ENCODE results near the gene PSD4. TPM values are rescaled to one million over a fixed set of nuclear protein-coding genes. Genes with fewer than 3 reads are reported as not detected.

PSD4 gene
- polyA plus RNA-seq, 2 donors = 18.1 to 32.6 TPM

DNA sequence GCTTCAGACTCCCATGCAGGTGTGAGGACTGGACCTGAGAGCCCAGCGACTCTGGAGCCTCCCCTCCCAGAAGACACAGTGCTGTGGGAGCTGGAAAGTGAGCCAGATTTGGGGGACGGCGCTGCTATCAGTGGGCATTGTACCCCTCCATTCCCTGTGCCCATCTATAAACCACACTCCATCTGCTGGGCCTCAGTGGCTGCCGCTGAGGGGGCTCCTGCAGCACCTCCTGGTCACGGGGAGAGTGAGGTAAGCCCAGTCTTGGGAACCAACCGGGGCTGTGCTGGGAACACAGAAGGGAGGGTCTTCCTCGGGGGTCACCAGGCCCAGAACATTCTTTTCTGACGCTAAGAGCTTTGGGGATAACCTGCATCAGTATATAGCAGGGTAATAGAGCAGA lies 9.5 kb downstream of the PSD4 start:
- Histone ChIP-seq H3K4me1 (ENCODE audit: control insufficient read depth in 2 of 2, insufficient read depth in 2 of 2, low read length in 1 of 2) (peaks cover 0 to 16% of the 10 kb centered on the region in 2 donors), H3K36me3 (ENCODE audit: control insufficient read depth in 2 of 2, insufficient read depth in 2 of 2, low read length in 1 of 2) (peaks cover 0 to 7% of the 10 kb centered on the region in 2 donors), H3K9me3 (ENCODE audit: control insufficient read depth in 2 of 2, insufficient read depth in 1 of 2, low read depth in 1 of 2, low read length in 1 of 2) (no peaks in the 10 kb centered on the region), H3K27ac (ENCODE audit: low read depth in 2 of 2, low read length in 1 of 2) (no peak overlapping the region), H3K27me3 (ENCODE audit: control insufficient read depth in 1 of 2, insufficient read depth in 2 of 2, low read length in 2 of 2) (no peaks in the 10 kb centered on the region), H3K4me3 (ENCODE audit: low read depth in 1 of 2, low read length in 2 of 2) (no peak overlapping the region)
- 93 to 96% methylated on average over 8 of the region's 8 CpGs for WGBS, 2 donors

DNA sequence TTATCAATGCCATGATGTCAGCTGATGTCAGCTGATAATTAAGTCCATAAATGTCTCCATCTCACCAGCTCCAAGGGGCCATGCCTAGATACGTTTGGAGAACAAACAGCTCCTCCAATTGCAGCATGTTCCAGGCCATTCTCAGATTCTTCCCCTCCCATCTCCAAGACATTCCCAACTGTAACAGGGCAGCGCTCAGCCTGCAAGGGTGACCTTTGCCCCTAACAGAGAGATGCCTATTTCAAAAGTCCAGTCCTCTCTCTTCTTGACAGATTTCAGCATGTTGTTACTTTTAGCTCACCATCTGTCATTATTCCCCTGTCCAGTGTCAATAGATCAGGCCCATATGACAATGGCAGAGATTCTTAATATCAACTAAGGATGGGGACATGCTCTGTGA lies 9.9 kb downstream of the PSD4 start:
- Histone ChIP-seq H3K9me3 (ENCODE audit: control insufficient read depth in 2 of 2, insufficient read depth in 1 of 2, low read depth in 1 of 2, low read length in 1 of 2) (no peaks in the 10 kb centered on the region), H3K4me3 (ENCODE audit: low read depth in 1 of 2, low read length in 2 of 2) (no peak overlapping the region), H3K36me3 (ENCODE audit: control insufficient read depth in 2 of 2, insufficient read depth in 2 of 2, low read length in 1 of 2) (peaks cover 0 to 7% of the 10 kb centered on the region in 2 donors), H3K4me1 (ENCODE audit: control insufficient read depth in 2 of 2, insufficient read depth in 2 of 2, low read length in 1 of 2) (peaks cover 0 to 16% of the 10 kb centered on the region in 2 donors), H3K27me3 (ENCODE audit: control insufficient read depth in 1 of 2, insufficient read depth in 2 of 2, low read length in 2 of 2) (no peaks in the 10 kb centered on the region), H3K27ac (ENCODE audit: low read depth in 2 of 2, low read length in 1 of 2) (no peak overlapping the region)
- 83 to 89% methylated on average over 2 of the region's 2 CpGs for WGBS, 2 donors

DNA sequence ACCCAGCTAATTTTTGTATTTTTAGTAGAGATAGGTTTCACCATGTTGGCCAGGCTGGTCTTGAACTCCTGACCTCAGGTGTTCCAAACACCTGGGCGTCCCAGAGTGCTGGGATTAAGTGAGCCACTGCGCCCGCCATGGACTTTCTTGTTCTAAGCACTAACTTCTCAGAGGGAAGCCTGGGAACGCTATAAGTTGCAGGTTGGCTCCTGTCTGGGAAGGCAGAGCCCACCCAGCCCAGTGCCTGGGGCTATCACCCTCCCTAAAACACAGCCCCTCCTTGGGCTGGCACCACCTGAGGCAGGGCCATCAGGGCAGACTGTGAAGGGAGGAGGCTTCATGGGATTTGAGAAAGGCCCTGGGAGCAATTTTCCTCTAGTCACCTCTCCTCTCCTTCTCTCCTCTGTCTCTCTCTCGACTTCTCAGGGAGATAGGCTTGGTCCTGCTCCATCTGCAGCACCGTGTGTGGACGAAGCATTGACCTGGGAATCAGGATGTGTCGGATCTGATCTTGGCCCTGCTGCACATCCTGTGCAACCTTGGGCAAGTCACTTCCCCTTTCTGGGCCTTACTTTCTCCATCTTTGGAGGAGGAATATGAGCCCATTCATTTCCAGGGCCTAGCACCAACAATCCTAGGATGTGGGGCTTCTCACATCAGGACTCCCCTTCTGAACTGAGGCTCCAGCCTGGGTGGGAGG lies 10.9 kb downstream of the PSD4 start:
- no peak overlapping the region for H3K4me3 ChIP-seq (ENCODE audit: low read depth in 1 of 2, low read length in 2 of 2)
- H3K36me3 ChIP-seq (ENCODE audit: control insufficient read depth in 2 of 2, insufficient read depth in 2 of 2, low read length in 1 of 2) = peaks cover 0 to 7% of the 10 kb centered on the region in 2 donors
- H3K27ac ChIP-seq (ENCODE audit: low read depth in 2 of 2, low read length in 1 of 2) = no peak overlapping the region
- H3K27me3 ChIP-seq (ENCODE audit: control insufficient read depth in 1 of 2, insufficient read depth in 2 of 2, low read length in 2 of 2) = no peaks in the 10 kb centered on the region
- peaks cover 0 to 11% of the 10 kb centered on the region in 2 donors for H3K4me1 ChIP-seq (ENCODE audit: control insufficient read depth in 2 of 2, insufficient read depth in 2 of 2, low read length in 1 of 2)
- no peaks in the 10 kb centered on the region for H3K9me3 ChIP-seq (ENCODE audit: control insufficient read depth in 2 of 2, insufficient read depth in 1 of 2, low read depth in 1 of 2, low read length in 1 of 2)
- WGBS, 2 donors = 87 to 89% methylated on average over 8 of the region's 8 CpGs

DNA sequence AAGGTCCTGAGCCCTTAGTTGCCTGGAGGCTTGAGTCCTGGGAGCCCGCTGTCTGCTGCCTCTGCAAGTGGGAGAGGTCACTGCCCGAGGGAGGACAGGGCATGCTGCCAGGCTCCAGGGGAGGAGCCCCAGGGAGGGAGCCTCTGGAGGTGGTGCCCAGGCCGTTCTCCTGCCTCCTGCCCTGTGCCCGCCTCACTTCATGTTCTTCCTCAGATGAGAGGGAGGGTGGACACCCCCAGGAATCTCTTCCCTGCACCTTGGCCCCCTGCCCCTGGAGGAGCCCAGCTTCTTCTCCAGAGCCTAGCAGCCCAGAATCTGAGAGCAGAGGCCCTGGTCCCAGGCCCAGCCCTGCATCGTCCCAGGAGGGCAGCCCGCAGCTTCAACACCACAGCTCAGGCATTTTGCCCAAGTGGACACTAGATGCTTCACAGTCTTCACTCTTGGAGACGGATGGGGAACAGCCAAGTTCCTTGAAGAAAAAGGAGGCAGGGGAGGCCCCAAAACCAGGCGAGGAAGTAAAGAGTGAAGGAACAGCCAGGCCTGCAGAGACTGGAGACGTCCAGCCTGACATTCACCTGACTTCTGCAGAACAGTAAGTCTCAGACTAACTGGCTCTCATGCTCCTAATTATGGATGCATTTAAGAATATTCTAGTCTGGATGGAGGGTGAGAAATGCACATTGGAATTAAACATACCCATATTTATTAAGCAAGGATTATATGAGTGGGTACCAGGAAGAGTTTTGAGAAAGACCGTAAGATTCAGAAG lies 12.1 kb downstream of the PSD4 start:
- H3K27me3 ChIP-seq (ENCODE audit: control insufficient read depth in 1 of 2, insufficient read depth in 2 of 2, low read length in 2 of 2) = no peaks in the 10 kb centered on the region
- H3K9me3 ChIP-seq (ENCODE audit: control insufficient read depth in 2 of 2, insufficient read depth in 1 of 2, low read depth in 1 of 2, low read length in 1 of 2) = no peaks in the 10 kb centered on the region
- 72 to 76% methylated on average over 10 of the region's 10 CpGs for WGBS, 2 donors
- no peak overlapping the region for H3K4me3 ChIP-seq (ENCODE audit: low read depth in 1 of 2, low read length in 2 of 2)
- peaks cover 0 to 7% of the 10 kb centered on the region in 2 donors for H3K36me3 ChIP-seq (ENCODE audit: control insufficient read depth in 2 of 2, insufficient read depth in 2 of 2, low read length in 1 of 2)
- H3K4me1 ChIP-seq (ENCODE audit: control insufficient read depth in 2 of 2, insufficient read depth in 2 of 2, low read length in 1 of 2) = peaks cover 0 to 6% of the 10 kb centered on the region in 2 donors
- H3K27ac ChIP-seq (ENCODE audit: low read depth in 2 of 2, low read length in 1 of 2) = no peak overlapping the region

DNA sequence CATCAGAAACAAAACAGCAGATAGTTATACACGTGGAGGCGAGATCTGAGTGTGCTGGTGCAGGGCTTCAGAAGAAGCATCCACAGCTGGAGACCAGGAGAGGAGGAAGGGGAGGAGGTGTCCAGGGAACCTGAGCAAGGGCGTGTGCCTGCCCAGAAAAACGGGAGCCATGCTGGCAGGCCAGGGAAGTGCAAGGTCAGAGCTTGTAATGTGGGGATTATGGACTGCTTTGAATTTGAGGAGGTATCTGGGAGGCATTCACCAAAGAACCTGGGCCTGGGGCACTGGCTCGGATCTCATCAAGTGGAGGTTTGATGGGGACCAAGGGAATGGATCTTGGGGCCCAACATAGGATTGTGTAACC lies 12.6 kb downstream of the PSD4 start:
- peaks cover 0 to 7% of the 10 kb centered on the region in 2 donors for H3K36me3 ChIP-seq (ENCODE audit: control insufficient read depth in 2 of 2, insufficient read depth in 2 of 2, low read length in 1 of 2)
- no peak overlapping the region for H3K4me3 ChIP-seq (ENCODE audit: low read depth in 1 of 2, low read length in 2 of 2)
- H3K27ac ChIP-seq (ENCODE audit: low read depth in 2 of 2, low read length in 1 of 2) = no peak overlapping the region
- H3K4me1 ChIP-seq (ENCODE audit: control insufficient read depth in 2 of 2, insufficient read depth in 2 of 2, low read length in 1 of 2) = peaks cover 0 to 3% of the 10 kb centered on the region in 2 donors
- WGBS, 2 donors = 84 to 86% methylated on average over 5 of the region's 5 CpGs
- no peaks in the 10 kb centered on the region for H3K27me3 ChIP-seq (ENCODE audit: control insufficient read depth in 1 of 2, insufficient read depth in 2 of 2, low read length in 2 of 2)
- no peaks in the 10 kb centered on the region for H3K9me3 ChIP-seq (ENCODE audit: control insufficient read depth in 2 of 2, insufficient read depth in 1 of 2, low read depth in 1 of 2, low read length in 1 of 2)

DNA sequence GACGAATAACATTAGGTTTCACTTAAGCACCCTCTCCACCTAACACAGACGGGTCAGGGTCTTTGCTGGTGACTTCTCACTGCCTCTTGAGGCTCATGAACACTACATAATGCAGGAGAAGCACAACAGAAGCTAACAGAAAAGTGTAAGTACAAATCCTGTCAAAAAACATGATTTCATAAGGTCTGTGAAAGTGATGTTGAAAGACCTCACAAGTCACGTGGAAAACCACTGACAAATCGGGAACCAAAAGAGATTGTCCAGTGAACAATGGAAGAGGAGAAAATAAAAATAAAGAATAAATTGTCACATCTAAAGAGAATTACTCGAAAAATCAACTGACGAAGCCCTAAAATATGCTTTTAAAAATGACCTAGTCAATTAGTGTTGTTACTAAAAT lies 14.0 kb downstream of the PSD4 start:
- Histone ChIP-seq H3K27ac (ENCODE audit: low read depth in 2 of 2, low read length in 1 of 2) (no peak overlapping the region), H3K27me3 (ENCODE audit: control insufficient read depth in 1 of 2, insufficient read depth in 2 of 2, low read length in 2 of 2) (no peaks in the 10 kb centered on the region), H3K36me3 (ENCODE audit: control insufficient read depth in 2 of 2, insufficient read depth in 2 of 2, low read length in 1 of 2) (peaks cover 0 to 8% of the 10 kb centered on the region in 2 donors), H3K4me1 (ENCODE audit: control insufficient read depth in 2 of 2, insufficient read depth in 2 of 2, low read length in 1 of 2) (peaks cover 0 to 1% of the 10 kb centered on the region in 2 donors), H3K9me3 (ENCODE audit: control insufficient read depth in 2 of 2, insufficient read depth in 1 of 2, low read depth in 1 of 2, low read length in 1 of 2) (no peaks in the 10 kb centered on the region), H3K4me3 (ENCODE audit: low read depth in 1 of 2, low read length in 2 of 2) (no peak overlapping the region)
- WGBS, 2 donors = 84 to 85% methylated on average over 6 of the region's 6 CpGs

DNA sequence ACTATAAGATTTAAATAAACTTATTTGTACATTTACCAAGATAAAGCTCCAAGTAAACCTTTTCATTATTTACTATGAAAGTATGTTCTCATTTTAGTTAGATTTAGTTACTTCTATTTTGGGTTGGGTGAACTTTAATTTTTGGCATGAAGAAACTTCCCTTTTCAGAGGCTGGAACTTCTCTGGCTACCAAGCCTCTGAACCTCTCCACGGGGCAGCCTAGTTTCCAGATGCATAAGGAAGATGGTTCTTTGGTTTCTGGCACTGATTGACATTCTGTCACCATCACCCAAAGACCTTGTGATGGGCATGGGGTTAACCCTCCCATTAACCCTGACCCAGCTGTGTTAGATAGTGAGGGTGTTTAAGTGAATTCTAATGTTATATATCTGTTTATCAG lies 17.1 kb downstream of the PSD4 start:
- Histone ChIP-seq H3K27ac (ENCODE audit: low read depth in 2 of 2, low read length in 1 of 2) (no peak overlapping the region), H3K36me3 (ENCODE audit: control insufficient read depth in 2 of 2, insufficient read depth in 2 of 2, low read length in 1 of 2) (peaks cover 3 to 17% of the 10 kb centered on the region in 2 donors), H3K4me3 (ENCODE audit: low read depth in 1 of 2, low read length in 2 of 2) (no peak overlapping the region), H3K27me3 (ENCODE audit: control insufficient read depth in 1 of 2, insufficient read depth in 2 of 2, low read length in 2 of 2) (no peaks in the 10 kb centered on the region), H3K4me1 (ENCODE audit: control insufficient read depth in 2 of 2, insufficient read depth in 2 of 2, low read length in 1 of 2) (peaks cover 0 to 4% of the 10 kb centered on the region in 2 donors), H3K9me3 (ENCODE audit: control insufficient read depth in 2 of 2, insufficient read depth in 1 of 2, low read depth in 1 of 2, low read length in 1 of 2) (no peaks in the 10 kb centered on the region)
- 67 to 69% methylated on average over 1 of the region's 1 CpG for WGBS, 2 donors

DNA sequence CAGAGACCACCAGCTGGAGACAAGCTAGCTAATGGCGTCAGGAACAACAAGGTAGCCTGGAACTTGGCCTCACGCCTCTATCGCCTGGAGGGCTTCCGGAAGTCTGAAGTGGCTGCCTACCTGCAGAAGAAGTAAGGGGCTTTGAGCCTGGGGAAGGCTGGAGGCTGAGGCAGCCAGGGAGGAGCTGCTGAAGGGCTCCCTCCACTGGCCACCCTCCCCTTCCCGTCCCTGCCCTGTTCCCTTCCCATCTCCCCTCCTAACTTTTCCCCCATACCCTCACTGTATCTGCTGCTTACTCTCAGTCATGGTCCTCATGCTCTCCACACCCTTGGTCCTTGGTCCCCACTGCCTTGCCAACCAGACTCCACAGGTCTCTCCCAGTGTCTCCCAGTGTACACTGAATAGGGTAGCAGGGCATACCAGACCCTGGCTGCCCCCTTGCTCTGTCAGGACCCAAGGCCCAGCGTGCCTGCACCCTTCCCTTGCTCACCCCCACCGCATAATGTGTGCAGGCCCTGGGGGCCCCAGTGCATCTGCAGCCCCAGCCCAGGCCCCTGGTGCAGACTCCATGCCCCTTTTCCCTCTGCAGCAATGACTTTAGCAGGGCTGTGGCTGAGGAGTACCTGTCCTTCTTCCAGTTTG lies 18.8 kb downstream of the PSD4 start:
- WGBS, 2 donors = 84 to 91% methylated on average over 7 of the region's 7 CpGs
- no peaks in the 10 kb centered on the region for H3K27me3 ChIP-seq (ENCODE audit: control insufficient read depth in 1 of 2, insufficient read depth in 2 of 2, low read length in 2 of 2)

DNA sequence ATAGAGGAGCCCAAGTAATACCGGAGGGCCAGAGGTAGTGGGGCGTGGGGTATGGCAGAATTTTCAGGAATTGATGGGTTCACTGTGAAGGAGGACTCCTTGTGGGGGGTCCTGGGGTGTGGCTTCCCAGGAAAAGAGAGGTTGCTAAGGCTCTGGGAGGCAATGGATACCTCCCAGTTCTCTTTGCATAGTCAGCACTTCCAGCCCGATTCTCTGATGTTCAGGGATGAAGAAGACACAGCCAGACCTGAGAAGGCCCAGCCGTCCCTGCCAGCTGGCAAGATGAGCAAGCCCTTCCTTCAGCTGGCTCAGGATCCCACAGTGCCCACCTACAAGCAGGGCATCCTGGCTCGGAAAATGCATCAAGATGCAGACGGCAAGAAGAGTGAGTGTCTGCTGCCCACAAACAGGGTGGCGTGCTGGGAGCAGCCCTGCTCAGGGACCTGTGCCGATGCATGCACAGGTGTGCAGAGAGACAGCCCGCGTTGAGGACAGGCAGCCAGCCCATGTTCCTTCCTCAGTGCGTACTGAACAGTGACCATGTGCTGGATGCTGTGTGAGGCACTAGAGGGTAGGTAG lies 22.2 kb downstream of the PSD4 start:
- peaks cover 3 to 36% of the 10 kb centered on the region in 2 donors for H3K36me3 ChIP-seq (ENCODE audit: control insufficient read depth in 2 of 2, insufficient read depth in 2 of 2, low read length in 1 of 2)
- WGBS, 2 donors = 87 to 92% methylated on average over 11 of the region's 11 CpGs
- no peak overlapping the region for H3K27ac ChIP-seq (ENCODE audit: low read depth in 2 of 2, low read length in 1 of 2)
- H3K4me3 ChIP-seq (ENCODE audit: low read depth in 1 of 2, low read length in 2 of 2) = no peak overlapping the region
- H3K9me3 ChIP-seq (ENCODE audit: control insufficient read depth in 2 of 2, insufficient read depth in 1 of 2, low read depth in 1 of 2, low read length in 1 of 2) = no peaks in the 10 kb centered on the region
- peaks cover 4 to 8% of the 10 kb centered on the region in 2 donors for H3K4me1 ChIP-seq (ENCODE audit: control insufficient read depth in 2 of 2, insufficient read depth in 2 of 2, low read length in 1 of 2)
- no peaks in the 10 kb centered on the region for H3K27me3 ChIP-seq (ENCODE audit: control insufficient read depth in 1 of 2, insufficient read depth in 2 of 2, low read length in 2 of 2)

More for the DNA sequence above, 18.8 kb downstream of the PSD4 start:
- no peak overlapping the region for H3K27ac ChIP-seq (ENCODE audit: low read depth in 2 of 2, low read length in 1 of 2)
- peaks cover 0 to 4% of the 10 kb centered on the region in 2 donors for H3K4me1 ChIP-seq (ENCODE audit: control insufficient read depth in 2 of 2, insufficient read depth in 2 of 2, low read length in 1 of 2)
- H3K4me3 ChIP-seq (ENCODE audit: low read depth in 1 of 2, low read length in 2 of 2) = no peak overlapping the region
- no peaks in the 10 kb centered on the region for H3K9me3 ChIP-seq (ENCODE audit: control insufficient read depth in 2 of 2, insufficient read depth in 1 of 2, low read depth in 1 of 2, low read length in 1 of 2)
- H3K36me3 ChIP-seq (ENCODE audit: control insufficient read depth in 2 of 2, insufficient read depth in 2 of 2, low read length in 1 of 2) = peaks cover 3 to 30% of the 10 kb centered on the region in 2 donors
